ENCODE results near the gene ATP8B4. TPM values are rescaled to one million over a fixed set of nuclear protein-coding genes. Genes with fewer than 3 reads are reported as not detected.

Gene ATP8B4
- total and polyA plus RNA-seq, 2 donors (not counting 3 experiments of a cell fraction or from before 2014, with no cell fraction given): not detected

- DNase-seq (ENCODE audit: low read depth, low spot score): no peak
- BruUV-seq (replicated peaks): no TSS peak
- TF ChIP-seq GATA2 (IDR thresholded peaks at IDR 0.05; ENCODE audit: insufficient read depth, insufficient read length, low read depth, low read length): no peak
- no peak for TF ChIP-seq FOS (IDR thresholded peaks at IDR 0.05; ENCODE audit: borderline replicate concordance, insufficient read depth, low read length)
- no peak for TF ChIP-seq JUN (IDR thresholded peaks at IDR 0.05; ENCODE audit: borderline replicate concordance, insufficient read depth, insufficient read length, low read depth)
- TF ChIP-seq MYC (IDR thresholded peaks at IDR 0.05; ENCODE audit: low read depth, low read length): no peak
- TF ChIP-seq POLR2AphosphoS5 (IDR thresholded peaks at IDR 0.05; ENCODE audit: insufficient read depth, low read depth, low read length): no peak
- no peak for TF ChIP-seq EZH2 (IDR thresholded peaks at IDR 0.05; ENCODE audit: borderline replicate concordance, low read depth, low read length, severe bottlenecking)
- no peak for TF ChIP-seq POLR2A (IDR thresholded peaks at IDR 0.05; ENCODE audit: low read depth, low read length)
- no peak for TF ChIP-seq MAX (IDR thresholded peaks at IDR 0.05; ENCODE audit: insufficient read depth, insufficient read length)
- no peak for TF ChIP-seq CTCF (IDR thresholded peaks at IDR 0.05; ENCODE audit: extremely low read depth in 1 of 2, insufficient read depth in 1 of 2, low read depth in 1 of 2, low read length in 2 of 2)
- H3K27ac ChIP-seq (ENCODE audit: insufficient read depth, low read depth, low read length): no peak overlapping the region
- H3K4me3 ChIP-seq (replicated peaks in 1 of 3; ENCODE audit: insufficient read depth in 1 of 3, low read depth in 1 of 3, low read length in 3 of 3): no peak overlapping the region
- no peaks in the 10 kb centered on the region for H3K36me3 ChIP-seq (ENCODE audit: control insufficient read depth in 2 of 2, extremely low read depth in 1 of 2, insufficient read depth in 2 of 2, low read length in 2 of 2)
- CTCF ChIA-PET: no interaction called here
- dilution Hi-C loops (cut with MboI; ENCODE audit: extremely low pct_ligation_motif_present, low sequenced_read_pairs): no loop called here
- POLR2A ChIA-PET: no interaction called here
- no peak overlapping the region for H3K4me2 ChIP-seq (ENCODE audit: insufficient read depth, low read length)
- no peak overlapping the region for H2AFZ ChIP-seq (ENCODE audit: low read depth, low read length)
- no peaks in the 10 kb centered on the region for H3K79me2 ChIP-seq (ENCODE audit: control insufficient read depth, insufficient read depth, low read length)
- H3K9me1 ChIP-seq (replicated peaks; ENCODE audit: control insufficient read depth, extremely low read depth, insufficient read depth, low read length): no peaks in the 10 kb centered on the region
- intact Hi-C loops (cut with micrococcal nuclease): no loop called here
- no peak overlapping the region for H3K9ac ChIP-seq (replicated peaks; ENCODE audit: extremely low read depth, insufficient read depth, low read length)
- H3K27me3 ChIP-seq (ENCODE audit: control insufficient read depth in 2 of 2, insufficient read depth in 2 of 2, low read length in 2 of 2): peaks cover 0 to 6% of the 10 kb centered on the region in 2 experiments
- H4K20me1 ChIP-seq (replicated peaks; ENCODE audit: control insufficient read depth, extremely low read depth, insufficient read depth, low read length): no peaks in the 10 kb centered on the region
- FAIRE-seq: no peak
- H3K4me1 ChIP-seq (ENCODE audit: control insufficient read depth, extremely low read depth, insufficient read depth, low read length): no peaks in the 10 kb centered on the region
- H3K9me3 ChIP-seq (replicated peaks; ENCODE audit: control insufficient read depth, insufficient read depth, low read length): no peaks in the 10 kb centered on the region
Observed at GRCh38 chr15:50044406-50044805, 74.6 kb downstream of the ATP8B4 start.

All from endothelial cell of umbilical vein (primary cell).